HG03066 (cell line): ENCODE data around the gene GMPPA.
A peak's percentile ranks its signal among the peaks of the same experiment; 100 is the strongest.

Source experiments
- ATAC-seq: cut with Tn5 transposase; IDR thresholded peaks from one replicate; pipeline ENCODE4 v1.9.1; 2021; ENCODE audit warnings: low read depth; ENCODE audit not compliant: unreplicated experiment

GMPPA gene

GRCh38 chr2:219499555-219499954 lies 864 bp downstream of the GMPPA start:
- ATAC-seq, result no peak

DNA sequence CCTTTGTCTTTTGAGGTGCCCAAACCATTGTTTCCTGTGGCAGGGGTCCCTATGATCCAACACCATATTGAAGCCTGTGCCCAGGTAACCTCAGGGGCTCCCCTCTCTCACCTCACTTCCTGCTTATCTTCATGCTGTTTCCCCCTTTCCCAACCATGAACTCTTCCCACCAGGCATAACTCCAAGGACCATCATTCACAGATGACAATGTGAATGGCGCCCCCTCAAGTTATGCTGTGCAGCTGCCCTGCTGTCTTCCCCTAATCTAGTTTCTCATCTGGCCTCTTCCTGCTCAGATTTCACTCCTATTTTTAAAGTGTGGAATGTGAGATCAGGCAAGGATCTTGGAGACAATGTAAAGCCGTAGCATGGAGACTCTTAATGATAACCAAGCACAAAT lies 1.4 kb downstream of the GMPPA start:
- no peak for ATAC-seq

GRCh38 chr2:219501849-219502248 lies 3.2 kb downstream of the GMPPA start:
- ATAC-seq, result no peak

DNA sequence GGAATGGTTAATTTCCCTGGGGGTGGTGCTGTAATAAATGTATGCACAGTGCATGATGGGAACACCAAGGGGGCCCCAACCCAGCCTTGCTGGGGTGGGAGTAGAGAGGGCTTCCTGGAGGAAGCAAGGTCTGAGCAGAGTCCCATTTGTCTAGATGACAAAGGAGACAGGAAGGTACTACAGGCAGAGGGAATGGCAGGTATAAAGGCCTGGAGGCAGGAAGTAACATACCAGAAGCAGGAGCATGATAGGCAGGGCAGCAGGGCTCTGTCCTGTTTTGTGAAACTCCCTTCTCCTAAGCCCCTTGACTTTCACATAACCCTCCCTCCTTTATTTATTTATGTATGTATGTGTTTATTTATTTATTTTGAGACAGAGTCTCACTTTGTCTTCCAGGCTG lies 3.9 kb downstream of the GMPPA start:
- no peak for ATAC-seq

DNA sequence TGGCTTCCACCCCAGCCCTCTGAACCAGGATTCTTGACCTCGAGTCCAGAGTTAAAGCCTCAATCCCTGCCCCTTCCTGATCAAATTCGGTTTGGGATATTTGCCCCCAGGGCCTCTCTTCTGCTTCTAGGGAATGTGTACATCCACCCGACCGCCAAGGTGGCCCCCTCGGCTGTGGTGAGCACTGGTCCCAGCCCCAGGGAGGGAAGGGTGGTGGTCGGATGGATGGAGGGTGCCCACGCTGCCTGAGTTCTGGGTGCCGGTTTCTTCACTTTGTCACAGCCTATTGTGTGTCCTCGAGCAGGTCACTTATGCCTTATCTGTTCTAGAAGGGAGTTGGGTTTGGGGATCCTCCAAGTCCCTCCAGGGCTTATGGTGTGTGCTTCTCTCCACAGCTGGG lies 6.9 kb downstream of the GMPPA start:
- ATAC-seq, result no peak

GRCh38 chr2:219506153-219506801 lies 7.6 kb downstream of the GMPPA start:
- ATAC-seq, result no peak

DNA sequence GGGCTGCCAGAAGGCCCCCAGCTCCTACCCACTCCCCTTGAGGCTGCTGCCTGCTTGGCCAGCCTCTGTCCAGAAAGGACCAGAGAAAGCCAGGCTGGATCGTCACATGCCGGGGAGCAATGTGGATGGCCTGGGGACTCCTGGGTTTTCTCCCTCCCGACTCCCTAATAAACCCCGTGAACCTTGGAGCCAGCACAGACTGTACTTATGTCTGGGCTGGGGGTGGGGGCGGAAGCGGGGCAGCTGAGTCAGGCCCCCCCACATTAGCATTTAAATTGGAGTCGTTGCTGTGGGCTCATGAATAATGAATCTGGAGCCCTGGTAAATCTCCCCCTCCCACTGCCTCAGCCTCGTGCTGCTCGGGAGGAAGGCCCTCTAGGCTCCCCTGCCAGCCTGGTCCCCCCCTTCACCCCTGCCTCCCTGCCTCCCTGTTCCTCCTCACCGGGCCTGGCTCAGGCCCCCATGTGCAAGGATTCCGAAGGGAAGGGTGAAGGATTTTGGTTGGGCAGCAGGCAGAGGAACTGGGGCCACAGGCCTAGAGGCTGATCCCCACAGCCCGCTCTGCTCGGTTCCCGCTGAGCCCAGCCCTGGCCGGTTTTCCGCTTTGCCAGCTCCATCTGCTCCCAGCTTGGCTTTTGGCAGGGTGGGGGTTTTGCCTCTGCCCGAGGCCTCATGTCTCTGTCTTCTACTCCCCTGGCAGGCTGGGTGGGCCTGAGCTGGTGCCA lies 8.3 kb downstream of the GMPPA start:
- no peak for ATAC-seq

- ATAC-seq, result no peak
Observed at GRCh38 chr2:219507581-219508443, 9.1 kb downstream of the GMPPA start.

- ATAC-seq, result no peak
Observed at GRCh38 chr2:219508444-219508734, 9.7 kb downstream of the GMPPA start.

- peak; percentile 7 for ATAC-seq
Observed at GRCh38 chr2:219508971-219509779, 10.5 kb downstream of the GMPPA start.

- peak; percentile 65 for ATAC-seq
Observed at GRCh38 chr2:219509780-219510511, 11.3 kb downstream of the GMPPA start.

DNA sequence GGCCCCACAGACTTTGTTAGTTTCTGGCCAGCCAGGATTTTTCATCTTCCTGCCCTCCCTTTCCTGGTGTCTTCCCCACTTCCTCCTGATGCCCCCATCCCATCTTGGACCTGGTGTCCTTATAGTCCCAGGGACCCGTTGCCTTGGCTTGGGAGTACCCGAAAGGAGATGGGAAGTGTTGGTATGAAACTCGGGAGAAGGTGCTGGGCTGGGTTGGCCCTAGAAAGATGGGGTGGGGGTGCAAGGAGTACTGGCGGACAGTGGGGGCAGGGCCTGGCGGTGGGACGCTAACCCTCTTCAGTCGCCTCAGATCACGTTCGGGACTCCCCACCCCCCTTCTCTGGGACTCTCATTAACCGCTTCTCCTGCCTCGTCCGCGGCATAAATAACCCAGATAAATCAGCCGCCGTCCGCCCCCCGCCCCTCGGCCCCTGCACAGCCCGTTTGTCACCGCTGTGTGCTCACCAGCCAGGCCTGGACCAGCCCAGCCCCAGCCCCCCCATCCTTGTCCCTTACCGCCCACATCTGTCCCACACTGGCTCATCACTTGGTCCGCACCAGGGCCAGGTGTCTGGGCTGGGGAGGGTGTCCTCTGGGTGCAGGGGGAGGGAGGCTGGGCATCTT lies 11.9 kb downstream of the GMPPA start:
- ATAC-seq, result no peak

- ATAC-seq, result no peak
Observed at GRCh38 chr2:219511547-219512325, 13.0 kb downstream of the GMPPA start.

- no peak for ATAC-seq
Observed at GRCh38 chr2:219512524-219513216, 14.0 kb downstream of the GMPPA start.

DNA sequence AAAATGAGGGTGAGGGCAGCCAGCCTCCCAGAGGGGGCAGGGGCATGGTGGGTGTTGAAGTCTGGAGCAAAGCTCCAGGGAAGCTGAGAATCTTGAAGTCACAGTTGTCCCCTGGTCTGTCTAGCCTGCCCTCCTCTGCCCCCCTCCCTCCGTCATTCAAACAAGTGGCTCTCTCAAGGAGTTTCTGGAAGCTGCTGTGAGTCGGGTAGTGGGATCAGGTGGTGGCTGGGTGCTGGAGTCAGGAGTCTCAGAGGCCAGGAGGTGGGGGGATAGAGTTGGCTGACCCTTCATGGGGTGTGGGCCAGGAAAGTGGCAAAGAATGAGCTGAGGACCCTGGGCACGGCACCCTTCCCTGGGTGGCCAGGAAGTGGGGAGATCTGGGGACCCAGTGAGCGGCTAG lies 15.1 kb downstream of the GMPPA start:
- ATAC-seq, result no peak

- no peak for ATAC-seq
Observed at GRCh38 chr2:219514196-219514761, 15.6 kb downstream of the GMPPA start, which contains the start of gene ASIC4. ASIC4 (plus strand) TSS chr2:219514482; CDS start chr2:219514725, 243 bp downstream.

- ATAC-seq, result no peak
Observed at GRCh38 chr2:219514836-219515235, 16.1 kb downstream of the GMPPA start.
